GM19467 (cell line): ENCODE results near the gene HOXB3.

Experiments
- ATAC-seq: cut with Tn5 transposase; IDR thresholded peaks from one replicate; pipeline ENCODE4 v1.9.1; 2021; ENCODE audit warnings: mild to moderate bottlenecking, moderate library complexity; ENCODE audit not compliant: unreplicated experiment

Gene HOXB3

GRCh38 chr17:48626245-48627117, 36.4 kb upstream of the HOXB3 start, which contains the start of gene HOXB9:
TSS of gene HOXB9 (minus strand) at chr17:48626358. CDS start at chr17:48626269, 89 bp downstream.
- no peak for ATAC-seq

GRCh38 chr17:48625495-48626244, 35.6 kb upstream of the HOXB3 start:
- ATAC-seq = no peak

GRCh38 chr17:48624544-48625494, 34.8 kb upstream of the HOXB3 start:
- ATAC-seq = no peak

- no peak for ATAC-seq
These were observed 34.1 kb upstream of the HOXB3 start for GRCh38 chr17:48624118-48624517.

GRCh38 chr17:48623583-48623982, 33.5 kb upstream of the HOXB3 start:
- ATAC-seq = no peak

- ATAC-seq = no peak
These were observed 32.8 kb upstream of the HOXB3 start for GRCh38 chr17:48622857-48623256.

GRCh38 chr17:48621410-48622392, 31.7 kb upstream of the HOXB3 start:
- ATAC-seq = no peak

GRCh38 chr17:48620461-48621139, 30.6 kb upstream of the HOXB3 start:
- no peak for ATAC-seq

GRCh38 chr17:48619826-48620449, 29.9 kb upstream of the HOXB3 start:
- no peak for ATAC-seq

GRCh38 chr17:48618256-48618896, 28.3 kb upstream of the HOXB3 start:
- no peak for ATAC-seq

GRCh38 chr17:48617471-48618255, 27.6 kb upstream of the HOXB3 start:
- no peak for ATAC-seq

- no peak for ATAC-seq
These were observed 26.9 kb upstream of the HOXB3 start for GRCh38 chr17:48616717-48617470.

GRCh38 chr17:48615963-48616716, 26.1 kb upstream of the HOXB3 start:
- no peak for ATAC-seq

GRCh38 chr17:48615047-48615962, 25.3 kb upstream of the HOXB3 start, which contains the start of gene HOXB8:
TSS of gene HOXB8 (minus strand) at chr17:48615292. CDS start at chr17:48614704, 588 bp downstream.
- ATAC-seq = no peak
